ENCODE data around the gene HYI.
"Not testable (repeated sequence)": the region's sequence is repeated elsewhere in the genome, so short reads cannot be mapped to it uniquely, and the experiment has no call there.

HYI gene

DNA sequence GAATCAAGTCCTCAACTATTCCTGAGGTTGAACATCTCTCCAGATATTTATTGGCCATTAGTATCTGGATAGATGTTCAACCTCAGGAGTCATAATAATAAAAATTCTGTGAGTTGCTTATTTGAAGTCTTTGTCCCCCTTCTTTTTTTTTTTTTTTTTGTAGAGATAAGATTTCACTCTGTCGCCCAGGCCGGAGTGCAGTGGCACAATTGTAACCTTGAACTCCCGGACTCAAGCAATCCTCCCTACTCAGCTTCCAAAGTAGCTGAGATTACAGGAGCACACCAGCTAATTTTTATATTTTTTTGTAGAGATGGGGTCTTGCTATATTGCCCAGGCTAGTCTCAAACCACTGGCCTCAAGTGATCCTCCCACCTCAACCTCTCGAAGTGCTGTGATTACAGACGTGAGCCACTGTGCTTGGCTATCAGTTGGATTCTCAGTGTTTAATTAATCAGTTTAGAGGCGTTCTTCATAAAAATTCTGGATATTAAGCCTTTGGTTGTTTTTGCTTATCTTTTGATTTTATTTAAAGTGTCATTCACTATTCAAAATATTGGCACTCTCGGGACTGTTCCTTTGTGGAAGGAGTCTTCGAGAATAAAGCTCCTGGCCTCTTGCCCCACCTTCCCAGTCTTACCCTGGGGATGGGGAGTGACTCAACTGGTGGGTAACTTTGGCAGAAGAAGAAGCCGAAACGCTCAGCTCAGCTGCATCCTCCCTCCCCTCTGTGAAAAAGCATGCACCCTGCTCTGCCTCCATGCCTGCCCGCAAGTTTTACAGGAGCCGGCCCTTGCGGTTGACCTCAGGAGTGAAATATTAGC lies 11.2 kb upstream of the HYI start:
- no peak for DNase-seq (ENCODE audit: low read depth, low spot score)

DNA sequence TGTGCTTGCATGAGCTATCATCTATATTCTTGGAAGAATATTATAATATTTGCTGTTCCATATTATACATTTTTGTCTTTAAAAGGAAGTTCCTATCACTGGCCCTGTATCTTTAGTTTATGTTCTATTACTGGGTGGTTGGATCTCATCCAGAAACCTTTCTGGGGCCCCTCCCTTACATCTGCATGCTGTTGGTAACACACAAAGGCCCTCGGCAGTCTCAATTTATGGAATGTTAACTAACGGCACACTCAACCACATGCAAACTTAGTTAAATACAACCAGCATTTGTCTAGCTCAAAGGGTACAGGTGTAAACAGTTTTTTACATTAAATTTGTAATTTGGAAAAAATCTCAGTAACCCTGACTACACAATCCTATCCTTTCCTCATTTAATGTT lies 9.7 kb upstream of the HYI start:
- DNase-seq (ENCODE audit: low read depth, low spot score), result no peak

DNA sequence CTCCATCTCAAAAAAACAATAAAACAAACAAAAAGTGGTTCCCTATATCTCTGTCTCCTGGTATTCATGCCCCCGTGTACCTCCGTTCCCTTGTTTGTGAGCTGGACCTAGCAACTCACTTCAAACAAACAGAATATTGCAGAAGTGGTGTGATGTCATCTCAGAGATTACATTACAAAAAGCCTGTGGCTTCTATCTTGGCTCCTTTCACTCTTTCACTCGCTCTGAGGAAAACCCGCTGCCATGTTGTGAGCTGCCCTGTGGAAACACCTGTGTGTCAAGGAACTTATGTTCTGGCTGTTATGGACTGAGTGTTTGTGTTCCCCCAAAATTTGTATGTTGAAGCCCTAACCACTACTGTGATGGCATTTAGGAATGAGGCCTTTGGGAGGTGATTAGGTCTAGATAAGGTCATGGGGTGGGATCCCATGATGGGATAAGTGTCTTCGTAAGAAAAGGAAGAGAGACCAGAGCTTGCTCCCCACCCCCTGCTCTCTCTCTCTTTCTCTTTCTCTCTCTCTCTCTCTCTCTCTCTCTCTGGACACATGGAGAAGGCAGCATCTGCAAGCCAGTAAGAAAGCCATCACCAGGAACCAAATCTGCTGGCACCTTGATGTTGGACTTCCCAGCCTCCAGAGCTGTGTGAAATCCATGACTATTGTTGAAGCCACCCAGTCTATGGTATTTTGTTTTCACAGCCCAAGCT lies 7.4 kb upstream of the HYI start:
- DNase-seq (ENCODE audit: low read depth, low spot score), result no peak

DNA sequence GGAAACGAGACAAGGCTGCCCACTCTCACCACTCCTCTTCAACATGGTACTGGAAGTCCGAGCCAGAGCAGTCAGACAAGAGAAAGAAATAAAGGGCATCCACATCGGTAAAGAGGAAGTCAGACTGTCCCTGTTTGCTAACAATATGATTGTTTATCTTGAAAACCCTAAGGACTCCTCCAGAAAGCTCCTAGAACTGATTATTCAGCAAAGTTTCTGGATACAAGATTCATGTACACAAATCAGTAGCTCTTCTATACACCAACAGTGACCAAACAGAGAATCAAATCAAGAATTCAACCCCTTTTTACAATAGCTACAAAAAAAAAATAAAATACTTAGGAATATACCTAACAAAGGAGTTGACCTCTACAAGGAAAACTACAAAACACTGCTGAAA lies 4.6 kb upstream of the HYI start:
- DNase-seq (ENCODE audit: low read depth, low spot score), result not testable (repeated sequence)

DNA sequence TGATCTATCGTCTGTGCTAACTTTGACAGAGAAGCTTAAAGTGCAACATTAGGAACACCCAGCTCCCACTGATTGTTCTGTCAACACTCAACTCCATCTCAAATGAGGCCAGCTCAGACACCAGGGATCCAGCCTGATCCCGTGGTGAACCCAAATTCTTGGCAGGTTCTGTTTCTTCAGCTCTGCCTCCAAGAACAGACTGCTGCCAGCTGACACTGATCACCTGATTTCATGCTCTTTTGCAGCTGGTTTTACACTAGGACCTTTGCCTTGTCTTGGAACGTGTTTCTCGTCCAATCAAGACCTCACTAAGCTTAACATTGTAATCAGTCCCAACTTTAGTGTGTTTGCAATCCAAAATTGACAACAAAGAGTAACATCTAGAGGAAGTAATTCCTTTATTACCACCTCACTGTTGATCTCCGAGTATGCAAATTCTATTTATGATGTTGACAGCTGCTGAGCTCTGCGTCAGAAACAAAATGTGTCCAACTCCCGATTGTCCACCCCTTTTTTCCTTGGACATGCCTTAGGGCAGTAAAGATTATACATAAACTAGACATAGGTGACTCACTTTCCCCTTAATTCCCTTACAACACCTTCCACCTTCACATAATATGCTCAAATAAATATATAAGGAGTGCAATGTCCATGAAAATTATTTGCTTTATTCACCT lies 1.6 kb upstream of the HYI start:
- DNase-seq (ENCODE audit: low read depth, low spot score), result no peak

DNA sequence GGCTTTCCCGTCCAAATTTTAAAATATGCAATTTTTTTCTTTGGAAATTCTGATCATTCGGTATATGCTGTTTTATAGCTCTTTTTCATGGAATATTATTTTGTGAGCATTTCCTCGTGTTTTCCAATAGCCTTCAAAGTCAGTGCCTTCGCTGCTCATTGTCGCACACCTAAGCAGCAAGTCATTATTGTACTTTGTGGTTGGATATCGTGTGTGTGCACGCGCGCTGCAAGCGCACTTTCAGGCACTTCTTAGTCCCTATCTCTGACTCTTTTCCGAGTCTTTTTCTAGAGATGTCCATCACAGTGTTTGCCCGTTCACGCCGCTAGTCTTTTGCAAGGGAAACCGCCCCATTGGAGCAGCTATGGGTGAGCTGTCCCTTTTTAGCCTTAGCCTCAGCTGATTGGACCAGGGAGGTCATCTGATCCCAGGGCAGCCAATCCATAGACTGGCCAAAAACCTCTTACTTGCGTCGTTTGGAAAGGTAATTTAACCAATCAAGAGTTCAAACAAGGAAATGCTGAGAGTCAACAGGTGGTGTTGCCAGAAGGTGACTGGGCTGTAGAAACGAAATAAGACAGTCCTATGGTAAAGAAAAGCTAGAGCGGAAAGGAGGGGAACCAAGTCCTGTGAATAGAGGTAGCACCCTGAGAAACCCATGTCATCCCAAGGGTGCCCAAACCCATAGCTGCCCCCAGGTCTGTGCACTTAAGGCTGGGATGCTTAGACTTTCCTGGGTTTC lies 710 bp upstream of the HYI start:
- DNase-seq (ENCODE audit: low read depth, low spot score), result peak; percentile 15

DNA sequence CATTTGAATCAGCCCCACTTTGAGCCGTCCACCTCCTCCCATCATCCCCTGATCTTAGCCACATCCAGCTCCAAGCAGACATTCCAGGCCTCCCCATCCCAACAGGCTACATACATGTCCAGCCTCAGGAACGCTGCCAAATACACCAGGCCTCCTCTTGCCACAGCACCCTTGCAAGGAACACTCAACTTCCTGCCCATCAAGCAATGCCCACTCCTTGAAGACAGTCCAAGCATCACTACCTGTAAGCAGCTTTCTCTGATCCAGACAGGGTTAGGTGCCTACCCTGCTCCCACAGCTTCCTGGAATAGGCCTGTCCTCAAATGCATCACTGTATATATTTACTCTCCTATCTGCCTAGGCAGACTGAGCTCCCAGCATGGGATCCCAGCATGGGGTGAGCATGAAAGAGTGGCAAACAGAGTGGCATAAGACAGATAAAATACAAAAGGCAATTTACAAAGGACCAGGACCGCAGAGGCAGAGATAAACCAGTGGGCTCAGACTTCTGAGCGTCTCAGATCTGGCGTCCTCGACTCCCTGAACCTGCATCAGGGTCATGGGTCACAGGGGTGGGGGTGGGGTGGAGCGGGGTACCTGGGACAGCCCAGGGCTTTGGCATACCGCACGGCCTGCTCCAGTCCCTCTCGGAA lies 816 bp downstream of the HYI start:
- DNase-seq (ENCODE audit: low read depth, low spot score), result no peak

DNA sequence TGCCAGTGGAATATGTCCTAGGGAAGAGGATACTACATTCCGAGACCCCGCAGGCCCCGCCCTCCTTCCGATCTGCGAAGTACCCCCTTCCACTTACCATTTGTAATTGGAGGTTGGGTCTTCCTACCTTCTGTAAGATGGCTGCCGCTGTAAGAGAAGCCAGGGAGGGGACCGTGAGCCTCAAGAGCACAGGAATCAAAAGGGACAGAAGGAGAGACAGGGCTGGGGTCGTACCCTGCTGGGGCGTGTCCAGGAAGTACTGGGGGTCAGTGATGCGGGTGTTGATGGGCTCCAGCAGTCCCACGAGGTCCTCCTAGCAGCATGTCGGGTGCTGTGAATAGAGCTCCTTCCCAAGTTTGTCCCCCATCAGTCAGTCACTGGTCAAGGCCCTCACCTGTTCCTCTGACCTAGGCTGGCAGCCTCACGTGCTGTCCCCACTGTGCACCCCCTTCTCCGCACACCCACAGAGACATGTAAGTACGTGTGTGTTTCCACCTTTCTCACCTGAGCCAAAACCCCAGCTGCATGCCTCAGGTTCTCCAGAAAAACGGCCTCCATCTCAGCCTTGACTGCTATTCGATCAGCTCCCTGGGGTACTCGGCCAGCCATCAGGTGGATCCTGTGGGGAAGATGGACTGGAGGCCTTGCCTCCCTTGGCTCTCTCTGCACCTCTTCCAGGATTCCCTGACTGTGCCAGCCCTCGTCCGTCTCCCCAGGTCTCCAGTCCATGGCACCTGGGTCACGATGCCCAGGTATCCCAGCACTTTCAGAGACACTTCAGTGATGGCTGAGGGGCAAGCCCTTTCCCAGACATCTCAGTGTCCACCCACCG lies 1.8 kb downstream of the HYI start:
- DNase-seq (ENCODE audit: low read depth, low spot score), result no peak

DNA sequence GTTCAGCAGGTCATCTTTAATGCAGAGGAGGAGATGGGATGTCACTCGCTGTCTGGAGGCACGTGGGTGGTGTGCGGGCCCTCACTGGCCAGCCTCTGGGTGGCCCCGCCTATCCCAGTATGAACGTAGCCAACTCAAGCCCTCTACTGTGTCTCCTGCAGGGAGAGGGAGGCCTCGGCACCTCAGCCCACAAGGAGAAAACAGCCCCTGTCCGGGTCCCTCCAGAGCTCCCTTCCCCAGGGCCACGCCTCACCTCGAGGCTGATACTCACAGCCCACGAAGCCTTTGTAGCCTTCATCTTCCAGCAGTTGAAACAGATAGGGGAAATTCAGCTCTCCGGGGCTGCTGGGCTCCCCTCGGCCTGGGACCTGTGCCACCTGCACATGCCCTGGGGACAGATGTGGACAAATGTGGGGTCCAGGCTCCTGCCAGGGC lies 2.6 kb downstream of the HYI start:
- DNase-seq (ENCODE audit: low read depth, low spot score), result no peak

DNA sequence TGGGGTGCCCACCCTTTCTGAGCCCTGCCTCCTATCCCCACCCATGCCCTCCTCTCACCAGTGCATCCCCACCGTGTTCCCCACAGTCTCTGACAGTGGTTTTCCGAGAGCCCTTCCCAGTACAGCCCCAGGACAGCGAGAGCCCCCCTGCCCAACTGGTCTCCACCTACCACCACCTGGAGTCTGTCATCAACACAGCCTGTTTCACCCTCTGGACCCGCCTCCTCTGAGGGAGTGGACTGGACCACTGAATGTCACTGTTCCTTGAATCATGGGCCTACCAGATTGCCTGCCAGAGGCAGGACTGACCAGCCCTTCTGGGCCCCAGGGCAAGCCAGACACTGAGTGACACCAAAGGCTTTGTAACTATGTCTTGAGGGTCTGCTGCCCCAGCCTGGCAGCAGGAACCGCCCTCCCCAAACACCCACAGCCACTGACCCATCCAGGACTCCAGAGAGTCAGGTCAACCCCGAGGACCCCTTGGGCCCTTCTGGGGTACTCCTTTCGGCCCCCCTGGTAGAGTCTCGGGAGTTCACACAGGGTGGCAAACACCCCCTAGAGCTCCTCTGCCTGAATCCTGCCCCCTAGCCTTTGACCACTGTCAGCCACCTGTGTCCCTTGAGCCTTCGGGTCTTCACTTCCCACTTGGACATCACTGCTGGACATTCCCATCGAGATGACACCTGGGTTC lies 3.3 kb downstream of the HYI start:
- DNase-seq (ENCODE audit: low read depth, low spot score), result no peak

DNA sequence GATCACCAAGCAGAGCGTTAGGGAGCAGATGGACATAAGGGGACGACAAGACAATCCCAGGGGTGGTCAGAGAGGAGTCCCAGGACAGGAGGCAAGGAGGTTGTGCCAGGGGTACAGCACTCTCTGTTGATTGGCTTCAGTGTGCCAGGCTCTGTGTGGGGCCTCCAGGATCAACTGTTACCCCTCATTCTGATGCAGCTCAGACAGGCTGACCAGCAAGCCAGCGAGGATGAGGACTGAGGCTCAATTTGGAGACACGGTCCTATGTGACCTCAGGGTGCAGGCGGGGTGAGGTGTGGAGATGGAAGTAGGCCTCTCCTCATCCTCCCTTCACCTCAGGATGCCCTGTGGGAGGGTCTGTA lies 4.0 kb downstream of the HYI start:
- no peak for DNase-seq (ENCODE audit: low read depth, low spot score)

DNA sequence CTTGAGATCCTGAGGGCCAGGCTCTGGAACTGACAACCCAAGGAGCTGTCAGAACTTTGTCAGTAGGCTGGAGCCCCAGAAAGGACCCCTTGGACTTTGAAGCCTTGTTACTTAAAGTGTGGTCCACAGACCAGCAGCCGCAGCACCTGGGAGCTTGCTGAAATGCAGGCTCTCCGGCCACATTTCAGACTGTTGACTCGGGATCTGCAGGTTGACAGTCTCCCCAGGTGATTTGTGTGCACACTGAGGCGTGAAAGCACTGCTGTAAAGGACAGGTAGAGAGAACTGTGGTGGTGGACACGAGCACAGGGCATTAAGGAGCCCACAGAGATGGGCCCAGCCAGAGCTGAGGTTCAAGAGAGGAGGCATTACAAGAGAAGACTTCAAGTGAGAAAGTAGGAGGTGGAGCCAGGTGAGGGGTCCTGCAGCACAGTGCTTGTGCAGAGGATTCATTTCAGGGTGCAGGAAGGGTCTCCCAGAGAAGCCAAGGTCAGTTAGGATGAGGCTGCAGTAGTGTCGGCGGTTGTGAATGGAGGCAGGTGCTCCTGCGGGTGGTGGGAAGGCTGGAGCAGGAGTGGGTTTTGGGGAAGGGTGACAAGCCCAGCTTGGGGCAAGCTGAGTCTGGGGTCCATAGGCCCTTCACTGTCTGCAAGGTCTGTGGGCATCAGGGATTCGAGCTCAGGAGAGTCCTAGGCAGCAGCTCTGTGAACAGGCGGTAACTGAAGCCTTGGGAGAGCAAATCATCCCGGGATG lies 4.6 kb downstream of the HYI start:
- no peak for DNase-seq (ENCODE audit: low read depth, low spot score)

DNA sequence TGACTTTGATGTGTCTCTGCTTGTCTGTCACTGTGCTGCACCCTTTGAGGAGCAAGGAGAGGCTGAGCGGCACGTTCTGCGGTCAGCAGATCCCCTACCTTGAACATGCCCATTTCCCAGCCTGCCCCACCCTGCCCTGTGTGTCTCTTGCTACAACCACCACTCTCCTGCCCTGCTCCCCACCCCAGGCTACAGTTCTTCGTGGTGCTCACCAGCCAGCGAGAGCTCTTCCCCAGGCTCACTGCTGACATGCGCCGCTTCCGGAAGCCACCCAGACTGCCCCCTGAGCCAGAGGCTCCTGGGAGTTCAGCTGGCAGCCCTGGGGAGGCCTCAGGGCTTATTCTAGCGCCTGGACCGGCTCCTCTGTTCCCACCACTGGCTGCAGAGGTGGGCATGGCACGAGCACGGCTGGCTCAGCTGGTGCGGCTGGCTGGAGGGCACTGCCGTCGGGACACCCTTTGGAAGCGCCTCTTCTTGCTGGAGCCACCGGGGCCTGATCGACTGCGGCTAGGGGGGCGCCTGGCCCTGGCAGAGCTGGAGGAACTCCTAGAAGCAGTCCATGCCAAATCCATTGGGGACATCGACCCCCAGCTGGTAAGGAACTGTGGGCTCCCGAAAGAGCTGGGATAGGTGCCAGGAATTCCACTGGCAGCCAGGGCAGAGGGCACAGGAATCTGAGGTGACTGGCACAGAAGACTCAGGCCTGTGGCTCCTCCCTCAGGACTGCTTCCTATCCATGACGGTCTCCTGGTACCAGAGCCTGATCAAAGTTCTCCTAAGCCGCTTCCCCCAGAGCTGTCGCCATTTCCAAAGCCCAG lies 5.6 kb downstream of the HYI start:
- no peak for DNase-seq (ENCODE audit: low read depth, low spot score)

DNA sequence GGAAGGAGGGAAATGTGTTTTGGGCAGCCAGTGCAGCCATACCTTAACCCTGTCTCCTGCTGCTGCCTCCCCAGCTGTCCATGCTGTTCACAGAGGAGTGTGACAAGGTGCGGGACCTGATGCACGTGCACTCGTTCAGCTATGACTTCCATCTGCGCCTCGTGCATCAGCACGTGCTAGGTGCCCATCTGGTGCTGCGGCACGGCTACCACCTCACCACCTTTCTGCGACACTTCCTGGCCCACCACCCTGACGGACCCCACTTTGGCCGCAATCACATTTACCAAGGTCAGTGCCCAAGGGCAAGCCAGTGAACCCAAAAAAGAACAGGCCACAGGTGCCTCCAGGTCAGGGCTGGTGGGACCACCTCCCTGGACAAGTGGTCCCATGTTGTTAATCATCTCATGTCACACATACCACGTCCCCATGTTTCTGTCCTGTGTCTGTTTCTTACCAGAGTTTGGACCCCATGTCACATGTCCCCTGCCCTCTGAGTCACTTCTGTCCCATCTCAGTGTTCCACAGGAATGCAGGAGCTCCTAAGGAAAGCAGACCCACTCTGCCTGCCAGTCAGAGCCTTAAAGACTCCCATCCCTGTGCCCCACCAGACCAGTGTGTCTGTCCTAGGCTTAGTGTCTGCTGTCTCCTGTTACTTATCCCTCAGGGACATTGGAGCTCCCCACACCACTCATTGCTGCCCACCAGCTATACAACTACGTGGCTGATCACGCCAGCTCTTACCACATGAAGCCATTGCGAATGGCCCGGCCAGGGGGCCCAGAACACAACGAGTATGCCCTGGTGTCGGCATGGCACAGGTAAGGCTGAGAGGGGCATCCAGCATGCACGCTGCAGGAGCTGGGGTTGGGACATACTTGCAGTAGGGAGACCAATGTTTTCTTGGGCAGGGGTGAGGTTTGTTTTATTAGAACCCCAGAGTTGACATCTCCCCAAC lies 6.6 kb downstream of the HYI start:
- no peak for DNase-seq (ENCODE audit: low read depth, low spot score)

DNA sequence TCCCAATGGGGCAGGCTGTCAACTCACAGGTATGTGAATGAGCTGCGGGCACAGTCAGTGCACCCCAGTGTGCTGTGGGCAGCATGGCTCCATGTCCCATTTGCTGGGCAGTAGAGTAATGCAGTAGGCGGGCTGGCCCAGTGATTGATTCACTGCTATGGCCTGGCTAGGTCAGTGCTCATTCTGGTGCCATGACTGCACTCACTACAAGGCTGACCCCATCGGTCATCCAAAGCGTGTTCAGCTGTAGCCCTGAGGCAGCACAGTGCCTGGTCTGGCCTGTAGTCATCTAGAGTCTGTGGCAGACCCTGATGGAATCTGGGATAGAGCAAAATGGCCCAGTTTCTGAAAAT lies 7.4 kb downstream of the HYI start:
- DNase-seq (ENCODE audit: low read depth, low spot score), result no peak

DNA sequence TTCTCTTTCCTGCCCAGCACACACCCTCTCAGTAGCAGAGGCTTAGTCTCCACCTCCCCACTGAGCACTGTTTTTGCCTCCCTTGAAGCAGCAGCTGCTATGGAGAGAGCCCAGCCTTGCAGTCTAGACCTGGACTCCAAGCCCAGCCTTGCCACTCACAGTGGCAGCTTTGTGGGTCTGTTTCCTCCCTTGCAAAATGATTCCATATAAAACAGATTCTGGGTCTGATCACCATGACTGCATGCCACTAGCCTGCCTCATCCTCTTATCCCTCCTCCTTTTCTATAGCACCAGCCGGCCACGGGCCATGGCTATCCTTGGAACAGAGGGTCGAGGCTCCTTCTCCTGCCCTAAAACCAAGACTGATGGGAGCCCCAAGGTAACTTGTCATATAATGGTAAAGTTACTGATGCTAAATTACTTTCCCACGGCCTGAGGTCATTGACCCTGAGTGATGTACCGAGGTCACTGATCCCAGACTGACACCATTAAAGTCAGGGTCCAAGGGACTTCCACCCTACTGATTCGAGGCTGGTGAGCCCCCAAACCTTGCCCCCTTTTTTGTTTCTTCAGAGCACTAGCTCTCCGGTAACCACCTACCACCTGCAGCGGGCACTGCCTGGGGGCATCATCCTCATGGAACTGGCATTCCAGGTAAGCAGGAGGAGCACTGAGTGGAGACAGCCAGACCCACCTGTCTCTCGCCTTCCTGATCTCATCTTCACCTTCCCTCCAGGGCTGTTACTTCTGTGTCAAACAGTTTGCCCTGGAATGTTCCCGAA lies 7.9 kb downstream of the HYI start:
- no peak for DNase-seq (ENCODE audit: low read depth, low spot score)

DNA sequence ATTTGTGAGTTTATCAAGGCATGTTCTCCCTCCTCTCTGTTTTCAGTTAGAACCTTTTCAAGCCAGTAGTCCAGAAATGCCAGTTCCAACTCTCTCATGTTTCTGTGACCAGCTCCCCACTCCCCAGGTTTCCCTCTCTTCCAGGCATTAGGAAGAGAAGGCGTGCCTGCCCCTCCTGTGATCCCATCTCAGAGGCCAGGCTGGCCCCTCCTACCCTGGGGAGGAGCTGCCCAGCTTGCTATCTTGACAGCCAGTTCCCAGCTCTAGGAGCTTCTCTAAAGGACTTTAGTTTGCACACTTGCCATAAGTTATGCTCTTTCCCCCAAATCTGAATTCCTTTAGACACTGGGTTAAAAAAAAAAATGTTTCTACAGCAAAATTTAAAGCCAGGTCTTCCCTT lies 8.9 kb downstream of the HYI start:
- no peak for DNase-seq (ENCODE audit: low read depth, low spot score)
